GM13976 (cell line): ENCODE results near the gene PLCB1.
"Not testable (repeated sequence)": the region's sequence is repeated elsewhere in the genome, so short reads cannot be mapped to it uniquely, and the experiment has no call there.

Experiments
- DNase-seq: peaks from one replicate; pipeline ENCODE4 v3.0.0; 2012; ENCODE audit warnings: low spot score
- in situ Hi-C: fragments of 300-500 bp; cut with MboI; formaldehyde crosslinking; loops from one replicate; pipeline ENCODE4 v1.12.0; 2022; ENCODE audit warnings: low sequenced_read_pairs, mixed read lengths, inconsistent platforms; ENCODE audit not compliant: unreplicated experiment
- TF ChIP-seq, protein P1 (sequence below): IDR thresholded peaks from 2 replicates; pipeline ENCODE4 v1.5.1; 2012; ENCODE audit warnings: borderline replicate concordance, mild to moderate bottlenecking; ENCODE audit not compliant: insufficient read depth; ENCODE audit errors: extremely low read depth, missing control alignments, control extremely low read depth

PLCB1 gene

GRCh38 chr20:8635837-8636236 lies 503.8 kb downstream of the PLCB1 start:
- TF ChIP-seq, protein P1, sequence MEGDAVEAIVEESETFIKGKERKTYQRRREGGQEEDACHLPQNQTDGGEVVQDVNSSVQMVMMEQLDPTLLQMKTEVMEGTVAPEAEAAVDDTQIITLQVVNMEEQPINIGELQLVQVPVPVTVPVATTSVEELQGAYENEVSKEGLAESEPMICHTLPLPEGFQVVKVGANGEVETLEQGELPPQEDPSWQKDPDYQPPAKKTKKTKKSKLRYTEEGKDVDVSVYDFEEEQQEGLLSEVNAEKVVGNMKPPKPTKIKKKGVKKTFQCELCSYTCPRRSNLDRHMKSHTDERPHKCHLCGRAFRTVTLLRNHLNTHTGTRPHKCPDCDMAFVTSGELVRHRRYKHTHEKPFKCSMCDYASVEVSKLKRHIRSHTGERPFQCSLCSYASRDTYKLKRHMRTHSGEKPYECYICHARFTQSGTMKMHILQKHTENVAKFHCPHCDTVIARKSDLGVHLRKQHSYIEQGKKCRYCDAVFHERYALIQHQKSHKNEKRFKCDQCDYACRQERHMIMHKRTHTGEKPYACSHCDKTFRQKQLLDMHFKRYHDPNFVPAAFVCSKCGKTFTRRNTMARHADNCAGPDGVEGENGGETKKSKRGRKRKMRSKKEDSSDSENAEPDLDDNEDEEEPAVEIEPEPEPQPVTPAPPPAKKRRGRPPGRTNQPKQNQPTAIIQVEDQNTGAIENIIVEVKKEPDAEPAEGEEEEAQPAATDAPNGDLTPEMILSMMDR, result no peak
- in situ Hi-C loops, result no loop called here
- DNase-seq, result no peak

DNA sequence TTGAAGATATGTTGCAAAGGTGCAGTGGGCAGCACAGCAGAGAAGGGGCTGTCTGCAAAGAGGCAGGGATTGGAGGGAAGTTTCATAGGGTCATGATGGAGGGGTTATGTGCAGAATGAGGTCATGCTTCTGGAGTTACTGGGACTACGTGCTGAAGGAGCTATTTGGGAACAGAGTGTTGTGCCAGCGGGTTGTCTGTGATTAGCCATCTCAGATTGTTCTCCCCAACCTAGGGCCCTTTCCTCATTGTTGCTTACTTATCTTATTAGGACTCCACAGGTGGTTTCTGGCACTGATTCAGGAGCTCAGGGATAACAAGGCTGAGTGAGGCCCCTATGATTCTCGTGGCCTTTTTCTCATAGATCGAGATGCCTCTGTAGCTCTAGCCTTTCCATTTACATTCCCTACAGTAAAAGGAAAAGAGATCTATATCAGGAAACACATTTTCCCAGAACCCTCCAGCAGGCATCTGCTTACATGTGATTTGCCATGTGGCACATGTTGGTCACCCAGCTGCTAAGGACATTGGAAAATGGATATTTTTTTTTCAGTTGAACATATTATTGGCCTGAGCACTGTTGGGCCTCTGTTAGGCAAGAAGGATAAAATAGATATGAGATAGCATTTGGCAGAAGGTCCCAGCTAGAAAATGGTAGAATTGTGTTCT lies 507.2 kb downstream of the PLCB1 start:
- no peak for DNase-seq
- in situ Hi-C loops, result no loop called here
- TF ChIP-seq, protein P1, result no peak

DNA sequence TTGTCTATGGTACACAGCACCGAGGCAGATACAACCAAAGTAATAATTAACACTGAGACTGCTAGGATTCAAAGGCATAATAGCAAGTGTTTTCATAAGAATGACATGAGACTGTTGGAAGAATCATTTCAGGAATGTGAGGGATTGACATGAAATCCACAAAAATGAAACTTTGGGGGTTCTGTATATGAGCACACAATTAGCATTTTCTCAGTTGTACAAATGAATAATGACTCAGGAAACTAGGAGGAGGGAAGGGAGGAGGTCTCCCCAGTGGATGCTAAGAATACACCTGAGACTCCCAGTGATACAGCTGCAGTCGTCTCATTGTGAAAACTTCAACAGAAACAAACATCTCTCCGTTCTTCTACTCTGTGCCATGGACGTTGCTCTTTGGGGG lies 508.4 kb downstream of the PLCB1 start:
- in situ Hi-C loops, result no loop called here
- TF ChIP-seq, protein P1, result no peak
- DNase-seq, result no peak

DNA sequence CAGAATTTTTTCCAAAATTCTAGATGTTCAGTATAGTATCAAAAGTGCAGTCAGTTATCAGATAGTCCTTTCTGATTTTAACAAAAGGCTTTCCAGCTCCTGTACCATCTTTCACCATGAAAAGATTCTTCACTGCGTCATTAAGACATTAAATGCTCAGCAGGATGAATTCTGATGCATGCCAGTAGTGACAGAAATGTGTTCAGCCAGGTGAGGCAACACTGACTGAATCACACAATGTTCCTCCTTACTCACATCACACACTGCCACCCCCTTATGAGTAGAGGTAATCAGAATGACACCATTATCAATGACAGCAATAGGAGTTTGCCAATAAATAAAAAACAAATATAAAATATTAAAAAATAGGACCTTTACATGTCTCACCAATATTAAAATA lies 510.2 kb downstream of the PLCB1 start:
- no peak for DNase-seq
- in situ Hi-C loops, result no loop called here
- TF ChIP-seq, protein P1, result no peak

DNA sequence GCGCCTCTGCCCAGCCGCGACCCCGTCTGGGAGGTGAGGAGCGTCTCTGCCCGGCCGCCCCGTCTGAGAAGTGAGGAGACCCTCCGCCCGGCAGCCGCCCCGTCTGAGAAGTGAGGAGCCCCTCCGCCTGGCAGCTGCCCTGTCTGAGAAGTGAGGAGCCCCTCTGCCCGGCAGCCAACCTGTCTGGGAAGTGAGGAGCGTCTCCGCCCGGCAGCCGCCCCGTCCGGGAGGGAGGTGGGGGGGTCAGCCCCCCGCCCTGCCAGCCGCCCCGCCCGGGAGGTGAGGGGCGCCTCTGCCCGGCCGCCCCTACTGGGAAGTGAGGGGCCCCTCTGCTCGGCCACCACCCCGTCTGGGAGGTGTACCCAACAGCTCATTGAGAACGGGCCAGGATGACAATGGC lies 512.4 kb downstream of the PLCB1 start:
- not testable (repeated sequence) for DNase-seq

DNA sequence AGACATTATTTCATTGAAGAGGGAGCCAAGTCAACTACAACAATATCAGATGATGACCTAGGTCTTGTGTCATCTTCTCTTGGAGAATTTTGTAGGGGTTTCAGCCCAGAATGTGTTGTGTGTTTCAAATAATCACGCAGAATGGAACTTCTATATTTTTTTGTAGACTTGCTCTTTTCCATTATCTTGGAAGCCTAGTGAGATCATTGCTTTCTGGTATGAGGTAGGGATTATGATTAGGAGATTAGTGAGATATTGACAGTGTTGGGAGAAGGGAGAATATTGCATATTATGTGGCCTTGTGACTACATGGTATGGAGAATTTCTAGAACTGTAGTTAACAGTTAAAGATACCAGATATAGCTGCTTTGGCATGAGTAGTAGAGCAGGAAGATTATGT lies 513.3 kb downstream of the PLCB1 start:
- no peak for DNase-seq
- TF ChIP-seq, protein P1, result no peak
- in situ Hi-C loops, result no loop called here

More for the DNA sequence above, 512.4 kb downstream of the PLCB1 start:
- in situ Hi-C loops, result not testable (repeated sequence)

DNA sequence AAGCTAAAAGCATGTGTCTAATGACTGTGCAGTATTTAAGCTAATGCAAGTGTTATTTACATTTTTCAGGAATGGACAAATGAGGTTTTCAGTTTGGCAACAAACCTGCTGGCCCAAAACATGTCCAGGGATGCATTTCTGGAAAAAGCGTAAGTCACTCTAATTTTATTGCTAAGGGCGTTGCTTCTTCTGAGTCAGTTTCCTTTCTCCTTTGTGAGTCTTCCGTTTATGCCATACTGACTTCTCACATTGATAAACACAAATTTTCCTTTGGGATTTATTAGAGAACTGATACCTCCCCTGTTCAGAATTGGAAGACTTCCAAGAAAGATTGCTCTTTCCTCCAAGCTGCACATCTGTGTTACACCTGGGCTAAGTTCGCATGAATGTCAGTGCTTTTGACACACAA lies 514.0 kb downstream of the PLCB1 start:
- TF ChIP-seq, protein P1, result no peak
- DNase-seq, result no peak
- in situ Hi-C loops, result no loop called here
